DMS53 treated with DMSO at 0.1 percent for 48 hours (cell line): ENCODE results near the gene YARS2.
"Not testable (repeated sequence)": the region's sequence is repeated elsewhere in the genome, so short reads cannot be mapped to it uniquely, and the experiment has no call there.

Experiments
- DNase-seq: peaks from one replicate; lab custom pipeline; 2025; ENCODE audit not compliant: unreplicated experiment; lab: John Stamatoyannopoulos, UW

The YARS2 gene

GRCh38 chr12:32753605-32754004 is 2.1 kb downstream of the YARS2 start:
- no peak for DNase-seq

- no peak for DNase-seq
Measured at GRCh38 chr12:32743264-32743663, 12.4 kb downstream of the YARS2 start.

- DNase-seq, result no peak
Measured at GRCh38 chr12:32742133-32742532, 13.6 kb downstream of the YARS2 start.

GRCh38 chr12:32739279-32739678 is 16.4 kb downstream of the YARS2 start:
- no peak for DNase-seq

- DNase-seq, result no peak
Measured at GRCh38 chr12:32737715-32738114, 18.0 kb downstream of the YARS2 start.

GRCh38 chr12:32736445-32736844 is 19.3 kb downstream of the YARS2 start:
- DNase-seq, result no peak

- no peak for DNase-seq
Measured at GRCh38 chr12:32734952-32735351, 20.7 kb downstream of the YARS2 start.

- no peak for DNase-seq
Measured at GRCh38 chr12:32727237-32727636, 28.5 kb downstream of the YARS2 start.

GRCh38 chr12:32726286-32726685 is 29.4 kb downstream of the YARS2 start:
- DNase-seq, result no peak

- DNase-seq, result not testable (repeated sequence)
Measured at GRCh38 chr12:32725308-32725707, 30.4 kb downstream of the YARS2 start.

- no peak for DNase-seq
Measured at GRCh38 chr12:32718926-32719325, 36.8 kb downstream of the YARS2 start.

GRCh38 chr12:32714772-32715171 is 40.9 kb downstream of the YARS2 start:
- no peak for DNase-seq

GRCh38 chr12:32708926-32709325 is 46.8 kb downstream of the YARS2 start:
- DNase-seq, result no peak

GRCh38 chr12:32706335-32707024 is 49.2 kb downstream of the YARS2 start:
- no peak for DNase-seq

- no peak for DNase-seq
Measured at GRCh38 chr12:32705783-32706182, 49.9 kb downstream of the YARS2 start.

GRCh38 chr12:32702946-32703345 is 52.8 kb downstream of the YARS2 start:
- DNase-seq, result no peak

- DNase-seq, result no peak
Measured at GRCh38 chr12:32702473-32702872, 53.2 kb downstream of the YARS2 start.

- not testable (repeated sequence) for DNase-seq
Measured at GRCh38 chr12:32699437-32699836, 56.3 kb downstream of the YARS2 start.

- DNase-seq, result peak; percentile 54
Measured at GRCh38 chr12:32698285-32698684, 57.4 kb downstream of the YARS2 start.

GRCh38 chr12:32697445-32697844 is 58.3 kb downstream of the YARS2 start:
- DNase-seq, result no peak
